ENCODE results near the gene RBM20.

The RBM20 gene

GRCh38 chr10:110790913-110791506 is 146.9 kb downstream of the RBM20 start:
- DNase-seq: no peak

GRCh38 chr10:110791541-110792073 is 147.5 kb downstream of the RBM20 start:
- no peak for DNase-seq

- DNase-seq: no peak
Observed at GRCh38 chr10:110792476-110793125, 148.5 kb downstream of the RBM20 start.

- DNase-seq: no peak
Observed at GRCh38 chr10:110793128-110793812, 149.1 kb downstream of the RBM20 start.

GRCh38 chr10:110793886-110794285 is 149.8 kb downstream of the RBM20 start:
- DNase-seq: no peak

- no peak for DNase-seq
Observed at GRCh38 chr10:110794808-110795207, 150.7 kb downstream of the RBM20 start.

- no peak for DNase-seq
Observed at GRCh38 chr10:110797416-110797815, 153.3 kb downstream of the RBM20 start.

- DNase-seq: no peak
Observed at GRCh38 chr10:110798340-110798739, 154.2 kb downstream of the RBM20 start.

- no peak for DNase-seq
Observed at GRCh38 chr10:110802090-110802489, 158.0 kb downstream of the RBM20 start.

GRCh38 chr10:110802551-110803238 is 158.6 kb downstream of the RBM20 start:
- peak; percentile 67 for DNase-seq

GRCh38 chr10:110803239-110803749 is 159.2 kb downstream of the RBM20 start:
- no peak for DNase-seq

GRCh38 chr10:110803830-110804338 is 159.7 kb downstream of the RBM20 start:
- no peak for DNase-seq

- no peak for DNase-seq
Observed at GRCh38 chr10:110804376-110804775, 160.2 kb downstream of the RBM20 start.

GRCh38 chr10:110805292-110805691 is 161.2 kb downstream of the RBM20 start:
- no peak for DNase-seq

- DNase-seq: no peak
Observed at GRCh38 chr10:110806335-110806734, 162.2 kb downstream of the RBM20 start.

- DNase-seq: no peak
Observed at GRCh38 chr10:110808123-110808522, 164.0 kb downstream of the RBM20 start.

- no peak for DNase-seq
Observed at GRCh38 chr10:110808615-110809014, 164.5 kb downstream of the RBM20 start.

GRCh38 chr10:110810625-110811024 is 166.5 kb downstream of the RBM20 start:
- DNase-seq: no peak

GRCh38 chr10:110811791-110812581 is 167.8 kb downstream of the RBM20 start:
- no peak for DNase-seq

GRCh38 chr10:110812583-110812982 is 168.4 kb downstream of the RBM20 start:
- DNase-seq: no peak

- no peak for DNase-seq
Observed at GRCh38 chr10:110813743-110814472, 169.8 kb downstream of the RBM20 start.
